ENCODE measurements around the gene USB1.

GRCh38 chr16:57994778-57995177 is 6.4 kb upstream of the USB1 start:
- TF ChIP-seq GATA3 (IDR thresholded peaks at IDR 0.05; ENCODE audit: low read depth, low read length) = no peak
- TF ChIP-seq GATA2 (IDR thresholded peaks at IDR 0.05; ENCODE audit: low read depth, low read length) = no peak

All from SH-SY5Y (cell line).